Neural progenitor cell (in vitro differentiated cells): ENCODE measurements around the gene NELFA. TPM values are rescaled to one million over a fixed set of nuclear protein-coding genes. Genes with fewer than 3 reads are reported as not detected.
A peak's percentile ranks its signal among the peaks of the same experiment; 100 is the strongest.

Source experiments
- DNase-seq: peaks from one replicate; pipeline ENCODE4 v3.0.0-alpha.2; 2016; ENCODE audit warnings: low spot score
- H2AFZ ChIP-seq: fragments of 200-600 bp; sonication (generic); replicated peaks from 2 replicates; pipeline ENCODE4 v1.6.1; 2016; ENCODE audit warnings: antibody characterized with exemption
- H3F3A ChIP-seq: fragments of 200-600 bp; sonication (generic); 2 replicates; pipeline ENCODE4 v1.6.1; 2016; ENCODE audit warnings: antibody characterized with exemption, low read depth
- H3K27ac ChIP-seq: fragments of 200-600 bp; sonication (generic); 2 replicates; pipeline ENCODE4 v1.5.1; 2016; ENCODE audit warnings: mild to moderate bottlenecking
- H3K27me3 ChIP-seq: fragments of 200-600 bp; sonication (generic); 2 replicates; pipeline ENCODE4 v1.6.1; 2016; ENCODE audit warnings: mild to moderate bottlenecking, moderate library complexity
- H3K36me3 ChIP-seq: fragments of 200-600 bp; sonication (generic); 2 replicates; pipeline ENCODE4 v1.5.1; 2016
- H3K4me1 ChIP-seq: fragments of 200-600 bp; sonication (generic); 2 replicates; pipeline ENCODE4 v1.6.1; 2016; ENCODE audit warnings: mixed run types
- H3K4me2 ChIP-seq: fragments of 200-600 bp; sonication (generic); 2 replicates; pipeline ENCODE4 v1.6.1; 2016
- H3K4me3 ChIP-seq: fragments of 200-600 bp; sonication (generic); 2 replicates; pipeline ENCODE4 v1.5.1; 2016
- H3K79me2 ChIP-seq: fragments of 200-600 bp; sonication (generic); 2 replicates; pipeline ENCODE4 v1.6.1; 2016; ENCODE audit warnings: low read depth
- H3K9ac ChIP-seq: fragments of 200-600 bp; sonication (generic); 2 replicates; pipeline ENCODE4 v1.6.1; 2016
- H3K9me3 ChIP-seq: fragments of 200-600 bp; sonication (generic); 2 replicates; pipeline ENCODE4 v1.5.1; 2016; ENCODE audit warnings: low read depth
- H4K20me1 ChIP-seq: fragments of 200-600 bp; sonication (generic); 2 replicates; pipeline ENCODE4 v1.6.1; 2016; ENCODE audit warnings: low read depth
- H3K27ac Mint-ChIP-seq: 3 replicates; pipeline ENCODE4 v1.8.0; 2021; ENCODE audit warnings: mixed read lengths
- H3K27me3 Mint-ChIP-seq: 2 replicates; pipeline ENCODE4 v1.8.0; 2022; ENCODE audit warnings: low read depth, mild to moderate bottlenecking, inconsistent platforms, moderate library complexity, mixed read lengths; ENCODE audit not compliant: insufficient read depth
- H3K36me3 Mint-ChIP-seq: 3 replicates; pipeline ENCODE4 v1.8.0; 2021; ENCODE audit warnings: mixed read lengths
- H3K4me1 Mint-ChIP-seq: 3 replicates; pipeline ENCODE4 v1.8.0; 2021; ENCODE audit warnings: mixed read lengths
- H3K4me3 Mint-ChIP-seq: 3 replicates; pipeline ENCODE4 v1.8.0; 2021; ENCODE audit warnings: mild to moderate bottlenecking, moderate library complexity, mixed read lengths
- H3K9me3 Mint-ChIP-seq: 3 replicates; pipeline ENCODE4 v1.8.0; 2020; ENCODE audit warnings: mixed read lengths
- EZH2 ChIP-seq: fragments of 200-600 bp; sonication (generic); IDR thresholded peaks from 2 replicates; pipeline ENCODE4 v1.6.1; 2017; ENCODE audit warnings: antibody characterized with exemption, mild to moderate bottlenecking, moderate library complexity
- EZH2phosphoT487 ChIP-seq: fragments of 200-600 bp; sonication (generic); IDR thresholded peaks from 2 replicates; pipeline ENCODE4 v1.6.1; 2017; ENCODE audit warnings: antibody characterized with exemption
- total RNA-seq: library from RNA; depleted of rRNA; stranded (reverse); fragments of >200 nt; gene quantifications from 2 replicates; pipeline ENCODE4 v1.2.3, GENCODE V29; 2015; ENCODE audit warnings: low replicate concordance
- TF ChIP-seq, protein P1 (sequence below): fragments of 200-600 bp; sonication (generic); IDR thresholded peaks from 2 replicates; pipeline ENCODE4 v1.5.1; 2017; ENCODE audit warnings: antibody characterized with exemption, mild to moderate bottlenecking

NELFA gene
- total RNA-seq, 1 donor from 2014 or later = 18.0 TPM

- Histone ChIP-seq H3K4me2 (no peak overlapping the region), H3K27me3 (no peaks in the 10 kb centered on the region), H3F3A (peaks cover under 1% of the 10 kb centered on the region), H3K27ac (no peak overlapping the region), H3K4me1 (no peaks in the 10 kb centered on the region), H4K20me1 (peaks cover 17% of the 10 kb centered on the region), H3K79me2 (peaks cover 11% of the 10 kb centered on the region), H3K4me3 (no peak overlapping the region), H2AFZ (no peak overlapping the region), H3K36me3 (peaks cover 4% of the 10 kb centered on the region), H3K9me3 (no peaks in the 10 kb centered on the region), H3K9ac (no peak overlapping the region)
- H3K36me3 Mint-ChIP-seq = peaks cover 55% of the 10 kb centered on the region
- H3K27me3 Mint-ChIP-seq = peaks cover 6% of the 10 kb centered on the region
- H3K4me3 Mint-ChIP-seq = no peak overlapping the region
- H3K27ac Mint-ChIP-seq = peak overlapping the region; percentile 40
- TF ChIP-seq, protein P1, sequence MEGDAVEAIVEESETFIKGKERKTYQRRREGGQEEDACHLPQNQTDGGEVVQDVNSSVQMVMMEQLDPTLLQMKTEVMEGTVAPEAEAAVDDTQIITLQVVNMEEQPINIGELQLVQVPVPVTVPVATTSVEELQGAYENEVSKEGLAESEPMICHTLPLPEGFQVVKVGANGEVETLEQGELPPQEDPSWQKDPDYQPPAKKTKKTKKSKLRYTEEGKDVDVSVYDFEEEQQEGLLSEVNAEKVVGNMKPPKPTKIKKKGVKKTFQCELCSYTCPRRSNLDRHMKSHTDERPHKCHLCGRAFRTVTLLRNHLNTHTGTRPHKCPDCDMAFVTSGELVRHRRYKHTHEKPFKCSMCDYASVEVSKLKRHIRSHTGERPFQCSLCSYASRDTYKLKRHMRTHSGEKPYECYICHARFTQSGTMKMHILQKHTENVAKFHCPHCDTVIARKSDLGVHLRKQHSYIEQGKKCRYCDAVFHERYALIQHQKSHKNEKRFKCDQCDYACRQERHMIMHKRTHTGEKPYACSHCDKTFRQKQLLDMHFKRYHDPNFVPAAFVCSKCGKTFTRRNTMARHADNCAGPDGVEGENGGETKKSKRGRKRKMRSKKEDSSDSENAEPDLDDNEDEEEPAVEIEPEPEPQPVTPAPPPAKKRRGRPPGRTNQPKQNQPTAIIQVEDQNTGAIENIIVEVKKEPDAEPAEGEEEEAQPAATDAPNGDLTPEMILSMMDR = no peak
- TF ChIP-seq EZH2 (no peak), EZH2phosphoT487 (no peak)
- no peak for DNase-seq
- no peaks in the 10 kb centered on the region for H3K4me1 Mint-ChIP-seq
- H3K9me3 Mint-ChIP-seq = no peaks in the 10 kb centered on the region
These were observed 40.0 kb downstream of the NELFA start for GRCh38 chr4:1968686-1969295.

DNA sequence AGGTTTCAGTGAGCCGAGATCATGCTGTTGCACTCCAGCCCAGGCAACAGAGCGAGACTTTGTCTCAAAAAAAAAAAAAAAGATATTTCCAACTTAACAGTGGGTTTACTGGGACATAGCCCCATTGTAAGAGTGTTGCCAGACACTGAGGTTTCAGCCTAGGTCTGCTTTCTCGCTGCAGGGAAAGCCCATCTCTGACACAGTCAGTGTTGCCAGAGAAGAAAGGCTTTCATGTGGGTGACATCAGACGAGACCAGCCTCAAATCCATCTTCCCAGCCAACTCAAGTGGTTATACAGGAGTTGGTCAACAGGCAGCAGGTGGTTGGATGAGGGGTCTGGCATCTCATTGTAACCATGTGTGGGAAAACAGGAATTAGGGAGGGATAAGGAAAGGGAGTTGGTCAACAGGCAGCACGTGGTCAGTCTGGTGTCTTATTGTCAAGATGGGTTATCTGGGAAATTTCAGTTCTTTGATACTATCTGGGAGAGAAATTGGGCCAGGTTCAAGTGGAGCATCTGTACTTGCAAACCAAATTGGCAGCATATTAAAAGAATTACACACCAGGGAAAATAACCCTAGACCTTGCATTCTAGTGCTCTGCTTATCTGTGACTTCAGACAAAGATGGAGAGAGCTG is 41.1 kb downstream of the NELFA start:
- no peak for DNase-seq
- peaks cover 7% of the 10 kb centered on the region for H3K27me3 Mint-ChIP-seq
- Histone ChIP-seq H3K79me2 (peaks cover 11% of the 10 kb centered on the region), H3K36me3 (peaks cover 4% of the 10 kb centered on the region), H2AFZ (no peak overlapping the region), H3F3A (peaks cover 5% of the 10 kb centered on the region), H3K27ac (no peak overlapping the region), H3K27me3 (no peaks in the 10 kb centered on the region), H4K20me1 (peaks cover 11% of the 10 kb centered on the region), H3K4me2 (no peak overlapping the region), H3K9ac (no peak overlapping the region), H3K4me3 (no peak overlapping the region), H3K9me3 (no peaks in the 10 kb centered on the region), H3K4me1 (no peaks in the 10 kb centered on the region)
- no peaks in the 10 kb centered on the region for H3K9me3 Mint-ChIP-seq
- peaks cover 60% of the 10 kb centered on the region for H3K36me3 Mint-ChIP-seq
- TF ChIP-seq, protein P1 = no peak
- no peak overlapping the region for H3K4me3 Mint-ChIP-seq
- H3K27ac Mint-ChIP-seq = no peak overlapping the region
- H3K4me1 Mint-ChIP-seq = no peaks in the 10 kb centered on the region

- Histone ChIP-seq H3K4me1 (no peaks in the 10 kb centered on the region), H3K27me3 (no peaks in the 10 kb centered on the region), H2AFZ (no peak overlapping the region), H3K36me3 (peaks cover 4% of the 10 kb centered on the region), H3K9ac (no peak overlapping the region), H3F3A (peaks cover 5% of the 10 kb centered on the region), H3K27ac (no peak overlapping the region), H3K79me2 (peaks cover 11% of the 10 kb centered on the region), H3K9me3 (no peaks in the 10 kb centered on the region), H4K20me1 (peaks cover 9% of the 10 kb centered on the region), H3K4me2 (no peak overlapping the region), H3K4me3 (no peak overlapping the region)
- Mint-ChIP-seq H3K4me3 (no peak overlapping the region), H3K9me3 (no peaks in the 10 kb centered on the region), H3K36me3 (peaks cover 68% of the 10 kb centered on the region), H3K4me1 (no peaks in the 10 kb centered on the region), H3K27ac (no peak overlapping the region), H3K27me3 (peaks cover 4% of the 10 kb centered on the region)
- no peak for DNase-seq
- TF ChIP-seq, protein P1 = no peak
- TF ChIP-seq EZH2phosphoT487 = no peak
- no peak for TF ChIP-seq EZH2
These were observed 43.8 kb downstream of the NELFA start for GRCh38 chr4:1964971-1965370.
